PC-3 (cell line): ENCODE measurements around the gene KRTAP10-2.

Experiments
- CTCF ChIP-seq: fragments of 300-600 bp; sonication (generic); conservative IDR thresholded peaks from 2 replicates; pipeline ENCODE4 v1.5.1; 2017; ENCODE audit warnings: antibody characterized with exemption, low read depth, mild to moderate bottlenecking, low read length
- EZH2 ChIP-seq: fragments of 300-600 bp; sonication (generic); IDR thresholded peaks from one replicate; pipeline ENCODE4 v1.6.1; 2017; ENCODE audit warnings: antibody characterized with exemption, mild to moderate bottlenecking, low read length; ENCODE audit not compliant: unreplicated experiment
- EZH2phosphoT487 ChIP-seq: fragments of 300-600 bp; sonication (generic); IDR thresholded peaks from 2 replicates; pipeline ENCODE4 v1.6.1; 2018; ENCODE audit warnings: mild to moderate bottlenecking, antibody characterized with exemption, low read length, borderline replicate concordance

GRCh38 chr21:44539046-44539445, 12.3 kb downstream of the KRTAP10-2 start:
- TF ChIP-seq EZH2 = no peak
- no peak for TF ChIP-seq CTCF
- no peak for TF ChIP-seq EZH2phosphoT487
